K562 (cell line): ENCODE data around the gene WDR20.

Experiments used
- CHD4 ChIP-seq: fragments of 200-600 bp; sonication (generic); IDR thresholded peaks from 3 replicates; pipeline ENCODE4 v1.6.1; 2012; ENCODE audit warnings: low read depth, mild to moderate bottlenecking, mixed read lengths, low read length, inconsistent platforms; ENCODE audit not compliant: insufficient read depth, insufficient replicate concordance, poor library complexity, severe bottlenecking
- ETV6 ChIP-seq, 3 experiments: fragments of 150-350 bp in 1 of 3; sonication (generic) in 1 of 3; formaldehyde crosslinking in 1 of 3; IDR thresholded peaks; 2 replicates each; pipeline versions ENCODE4 v1.6.1 to v1.8.0; 2014 to 2022; ENCODE audit warnings: borderline replicate concordance in 2 of 3, low read depth in 2 of 3, antibody characterized with exemption in 1 of 3, low read length in 1 of 3, mild to moderate bottlenecking in 1 of 3, missing genetic modification reagents in 1 of 3
- FOS ChIP-seq: IDR thresholded peaks from 3 replicates; pipeline ENCODE4 v1.6.1; 2011; ENCODE audit not compliant: insufficient read length; ENCODE audit errors: extremely low read depth
- FOSL1 ChIP-seq: fragments of 200-800 bp; sonication (Bioruptor generic); conservative IDR thresholded peaks from 2 replicates; pipeline ENCODE4 v1.6.1; 2016; ENCODE audit warnings: missing genetic modification characterization, missing compliant biosample characterization
- FOXK2 ChIP-seq, 2 experiments: fragments of 450-650 bp; IDR thresholded peaks in 1 of 2; conservative IDR thresholded peaks in 1 of 2; 2 replicates each; pipeline ENCODE4 v1.6.1; 2016; ENCODE audit warnings: low read depth in 2 of 2, mild to moderate bottlenecking in 1 of 2
- MAZ ChIP-seq, 2 experiments: fragments of 450-650 bp in 1 of 2; sonication (generic) in 1 of 2; formaldehyde crosslinking; IDR thresholded peaks in 1 of 2; conservative IDR thresholded peaks in 1 of 2; 2 replicates each; pipeline versions ENCODE4 v1.4.0 to v1.5.0; 2020; ENCODE audit warnings: mild to moderate bottlenecking in 1 of 2, missing genetic modification reagents in 1 of 2
- NR3C1 ChIP-seq: sonication (generic); formaldehyde crosslinking; IDR thresholded peaks from 2 replicates; pipeline ENCODE4 v1.8.1; 2022; ENCODE audit warnings: missing genetic modification reagents
- SP1 ChIP-seq: sonication (generic); formaldehyde crosslinking; IDR thresholded peaks from 2 replicates; pipeline ENCODE4 v1.8.1; 2022; ENCODE audit warnings: mild to moderate bottlenecking, missing genetic modification reagents
- TF ChIP-seq, protein P1 (sequence below), 3 experiments: IDR thresholded peaks in 2 of 3; conservative IDR thresholded peaks in 1 of 3; 2 replicates each; pipeline ENCODE4 v1.5.1; 2011 to 2012; ENCODE audit warnings: low read length in 3 of 3, mild to moderate bottlenecking in 3 of 3, control low read depth in 2 of 3, improper control_type of control experiment in 1 of 3, inconsistent platforms in 1 of 3, low read depth in 1 of 3, mixed read lengths in 1 of 3, moderate library complexity in 1 of 3; ENCODE audit not compliant: insufficient read depth in 2 of 3
- TF ChIP-seq, protein P2 (sequence below): sonication (generic); formaldehyde crosslinking; IDR thresholded peaks from 2 replicates; pipeline ENCODE4 v1.8.0; 2022; ENCODE audit warnings: missing genetic modification reagents, mild to moderate bottlenecking, moderate library complexity, borderline replicate concordance

DNA sequence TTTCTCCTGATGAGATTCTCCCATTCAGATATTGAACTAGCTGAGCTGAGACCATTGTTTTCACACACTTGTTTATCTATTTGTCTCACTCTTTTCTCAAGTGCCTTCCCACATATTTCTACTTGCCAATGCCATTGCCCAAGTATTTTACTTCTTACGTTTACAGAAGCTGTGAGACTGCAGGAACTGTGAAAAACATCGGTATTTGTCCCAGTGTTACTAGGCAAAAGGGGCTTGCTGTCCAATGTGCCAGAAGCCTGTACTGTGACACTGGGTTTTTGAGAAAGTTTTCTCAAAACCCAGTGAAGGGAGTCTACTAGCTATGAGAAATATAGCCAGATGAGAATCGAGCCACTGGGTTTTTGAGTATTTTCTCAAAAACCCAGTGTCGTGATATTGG is 37.5 kb downstream of the WDR20 start:
- TF ChIP-seq CHD4 (no peak), NR3C1 (CRISPR knock-in tag) (no peak), ETV6 (IDR thresholded peaks at IDR 0.05; ENCODE audit: borderline replicate concordance in 1 of 2, low read depth in 2 of 2, low read length in 1 of 2) (no peak), ETV6 (CRISPR knock-in tag; IDR thresholded peaks at IDR 0.05; ENCODE audit: borderline replicate concordance) (no peak), FOSL1 (tag) (no peak), FOXK2 (conservative IDR thresholded peaks at IDR 0.05 in 1 of 2, IDR thresholded peaks at IDR 0.05 in 1 of 2; ENCODE audit: low read depth in 2 of 2) (no peak), MAZ (CRISPR knock-in tag; conservative IDR thresholded peaks at IDR 0.05 in 1 of 2, IDR thresholded peaks at IDR 0.05 in 1 of 2) (no peak), FOS (no peak), SP1 (CRISPR knock-in tag) (no peak)
- TF ChIP-seq, protein P1, sequence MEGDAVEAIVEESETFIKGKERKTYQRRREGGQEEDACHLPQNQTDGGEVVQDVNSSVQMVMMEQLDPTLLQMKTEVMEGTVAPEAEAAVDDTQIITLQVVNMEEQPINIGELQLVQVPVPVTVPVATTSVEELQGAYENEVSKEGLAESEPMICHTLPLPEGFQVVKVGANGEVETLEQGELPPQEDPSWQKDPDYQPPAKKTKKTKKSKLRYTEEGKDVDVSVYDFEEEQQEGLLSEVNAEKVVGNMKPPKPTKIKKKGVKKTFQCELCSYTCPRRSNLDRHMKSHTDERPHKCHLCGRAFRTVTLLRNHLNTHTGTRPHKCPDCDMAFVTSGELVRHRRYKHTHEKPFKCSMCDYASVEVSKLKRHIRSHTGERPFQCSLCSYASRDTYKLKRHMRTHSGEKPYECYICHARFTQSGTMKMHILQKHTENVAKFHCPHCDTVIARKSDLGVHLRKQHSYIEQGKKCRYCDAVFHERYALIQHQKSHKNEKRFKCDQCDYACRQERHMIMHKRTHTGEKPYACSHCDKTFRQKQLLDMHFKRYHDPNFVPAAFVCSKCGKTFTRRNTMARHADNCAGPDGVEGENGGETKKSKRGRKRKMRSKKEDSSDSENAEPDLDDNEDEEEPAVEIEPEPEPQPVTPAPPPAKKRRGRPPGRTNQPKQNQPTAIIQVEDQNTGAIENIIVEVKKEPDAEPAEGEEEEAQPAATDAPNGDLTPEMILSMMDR (IDR thresholded peaks at IDR 0.05 in 2 of 3, conservative IDR thresholded peaks at IDR 0.05 in 1 of 3; ENCODE audit: insufficient read depth in 2 of 3, low read depth in 1 of 3, low read length in 3 of 3) = no peak
- TF ChIP-seq, protein P2, sequence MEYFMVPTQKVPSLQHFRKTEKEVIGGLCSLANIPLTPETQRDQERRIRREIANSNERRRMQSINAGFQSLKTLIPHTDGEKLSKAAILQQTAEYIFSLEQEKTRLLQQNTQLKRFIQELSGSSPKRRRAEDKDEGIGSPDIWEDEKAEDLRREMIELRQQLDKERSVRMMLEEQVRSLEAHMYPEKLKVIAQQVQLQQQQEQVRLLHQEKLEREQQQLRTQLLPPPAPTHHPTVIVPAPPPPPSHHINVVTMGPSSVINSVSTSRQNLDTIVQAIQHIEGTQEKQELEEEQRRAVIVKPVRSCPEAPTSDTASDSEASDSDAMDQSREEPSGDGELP (CRISPR knock-in tag) = no peak
